DOHH2 (cell line): ENCODE measurements around the gene PDE4DIP.
"Not testable (repeated sequence)": the region's sequence is repeated elsewhere in the genome, so short reads cannot be mapped to it uniquely, and the experiment has no call there.

Source experiments
- H3F3A ChIP-seq: fragments of 200-600 bp; sonication (generic), shearing (Covaris generic); 2 replicates; pipeline ENCODE4 v1.6.0; 2016; ENCODE audit warnings: antibody characterized with exemption, mild to moderate bottlenecking; ENCODE audit not compliant: control insufficient read depth, insufficient read depth
- H3K27ac ChIP-seq: fragments of 200-600 bp; sonication (generic); 2 replicates; pipeline ENCODE4 v1.5.1; 2014; ENCODE audit warnings: low read depth, mild to moderate bottlenecking, low read length, moderate library complexity
- H3K27me3 ChIP-seq: fragments of 200-600 bp; sonication (generic); 2 replicates; pipeline ENCODE4 v1.6.1; 2014; ENCODE audit warnings: mild to moderate bottlenecking, low read length, mixed read lengths; ENCODE audit not compliant: control insufficient read depth
- H3K36me3 ChIP-seq: fragments of 200-600 bp; sonication (generic); 2 replicates; pipeline ENCODE4 v1.6.1; 2014; ENCODE audit warnings: mild to moderate bottlenecking, low read length, moderate library complexity, mixed read lengths; ENCODE audit not compliant: control insufficient read depth
- H3K4me1 ChIP-seq: fragments of 200-600 bp; sonication (generic); 2 replicates; pipeline ENCODE4 v1.6.1; 2014; ENCODE audit warnings: mild to moderate bottlenecking, low read length, mixed read lengths; ENCODE audit not compliant: control insufficient read depth
- H3K4me2 ChIP-seq: fragments of 200-600 bp; sonication (generic); 2 replicates; pipeline ENCODE4 v1.6.0; 2014; ENCODE audit warnings: mild to moderate bottlenecking, low read length, moderate library complexity
- H3K4me3 ChIP-seq: fragments of 200-600 bp; sonication (generic); 2 replicates; pipeline ENCODE4 v1.5.1; 2014; ENCODE audit warnings: mild to moderate bottlenecking, low read length, mixed read lengths
- H3K79me2 ChIP-seq: fragments of 200-600 bp; sonication (generic); 2 replicates; pipeline ENCODE4 v1.6.1; 2014; ENCODE audit warnings: mild to moderate bottlenecking, low read length, mixed read lengths; ENCODE audit not compliant: control insufficient read depth
- H3K9me2 ChIP-seq: fragments of 200-600 bp; sonication (generic); replicated peaks from 2 replicates; pipeline ENCODE4 v1.6.1; 2014; ENCODE audit warnings: mild to moderate bottlenecking, low read length, mixed read lengths; ENCODE audit not compliant: control insufficient read depth
- H3K9me3 ChIP-seq: fragments of 200-600 bp; sonication (generic); 2 replicates; pipeline ENCODE4 v1.6.1; 2014; ENCODE audit warnings: antibody characterized with exemption, low read length, mixed read lengths; ENCODE audit not compliant: control insufficient read depth, insufficient read depth
- H4K20me1 ChIP-seq: fragments of 200-600 bp; sonication (generic); 2 replicates; pipeline ENCODE4 v1.6.0; 2014; ENCODE audit warnings: low read depth, mild to moderate bottlenecking, antibody characterized with exemption, low read length, moderate library complexity; ENCODE audit not compliant: control insufficient read depth, insufficient read depth

Gene PDE4DIP

DNA sequence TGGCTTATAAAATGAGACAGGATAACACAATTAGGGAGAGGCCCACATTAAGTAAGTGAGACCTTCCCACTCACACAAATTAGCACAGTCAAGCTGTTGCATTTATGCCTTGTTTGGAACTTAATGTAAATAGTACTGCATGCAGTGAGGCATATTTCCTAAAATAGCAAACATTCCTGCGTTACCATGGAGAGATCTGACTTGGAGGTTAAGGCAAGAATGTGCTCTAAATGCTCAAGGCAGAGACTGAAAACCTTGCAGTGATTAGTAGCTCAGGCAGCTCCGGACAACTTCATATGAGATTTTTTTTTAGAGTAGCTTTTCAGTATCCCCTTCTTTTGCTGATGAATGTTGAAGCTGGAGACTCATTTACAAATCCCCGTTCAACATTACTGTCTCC is 98.7 kb downstream of the PDE4DIP start:
- not testable (repeated sequence) for H3K79me2 ChIP-seq, H3K36me3 ChIP-seq, H3K4me2 ChIP-seq, H3K4me1 ChIP-seq, H4K20me1 ChIP-seq, H3K27ac ChIP-seq, H3K9me2 ChIP-seq, H3F3A ChIP-seq, H3K9me3 ChIP-seq, H3K27me3 ChIP-seq, H3K4me3 ChIP-seq

GRCh38 chr1:148945130-148945529 is 100.9 kb downstream of the PDE4DIP start:
- not testable (repeated sequence) for H3K27ac ChIP-seq, H3K36me3 ChIP-seq, H3K27me3 ChIP-seq, H3F3A ChIP-seq, H3K9me2 ChIP-seq, H3K9me3 ChIP-seq, H3K4me2 ChIP-seq, H3K79me2 ChIP-seq, H4K20me1 ChIP-seq, H3K4me3 ChIP-seq
- H3K4me1 ChIP-seq = peaks cover 13% of the 10 kb centered on the region

- H3K79me2 ChIP-seq, H3K9me3 ChIP-seq, H3F3A ChIP-seq, H3K36me3 ChIP-seq, H3K9me2 ChIP-seq, H4K20me1 ChIP-seq, H3K4me3 ChIP-seq, H3K27me3 ChIP-seq: not testable (repeated sequence)
- peaks cover 21% of the 10 kb centered on the region for H3K4me1 ChIP-seq
- peak overlapping the region; percentile 41 for H3K27ac ChIP-seq
- H3K4me2 ChIP-seq = peak overlapping the region; percentile 36; the same call in 1 of the 2 replicates
Measured at GRCh38 chr1:148948768-148949167, 104.5 kb downstream of the PDE4DIP start.

DNA sequence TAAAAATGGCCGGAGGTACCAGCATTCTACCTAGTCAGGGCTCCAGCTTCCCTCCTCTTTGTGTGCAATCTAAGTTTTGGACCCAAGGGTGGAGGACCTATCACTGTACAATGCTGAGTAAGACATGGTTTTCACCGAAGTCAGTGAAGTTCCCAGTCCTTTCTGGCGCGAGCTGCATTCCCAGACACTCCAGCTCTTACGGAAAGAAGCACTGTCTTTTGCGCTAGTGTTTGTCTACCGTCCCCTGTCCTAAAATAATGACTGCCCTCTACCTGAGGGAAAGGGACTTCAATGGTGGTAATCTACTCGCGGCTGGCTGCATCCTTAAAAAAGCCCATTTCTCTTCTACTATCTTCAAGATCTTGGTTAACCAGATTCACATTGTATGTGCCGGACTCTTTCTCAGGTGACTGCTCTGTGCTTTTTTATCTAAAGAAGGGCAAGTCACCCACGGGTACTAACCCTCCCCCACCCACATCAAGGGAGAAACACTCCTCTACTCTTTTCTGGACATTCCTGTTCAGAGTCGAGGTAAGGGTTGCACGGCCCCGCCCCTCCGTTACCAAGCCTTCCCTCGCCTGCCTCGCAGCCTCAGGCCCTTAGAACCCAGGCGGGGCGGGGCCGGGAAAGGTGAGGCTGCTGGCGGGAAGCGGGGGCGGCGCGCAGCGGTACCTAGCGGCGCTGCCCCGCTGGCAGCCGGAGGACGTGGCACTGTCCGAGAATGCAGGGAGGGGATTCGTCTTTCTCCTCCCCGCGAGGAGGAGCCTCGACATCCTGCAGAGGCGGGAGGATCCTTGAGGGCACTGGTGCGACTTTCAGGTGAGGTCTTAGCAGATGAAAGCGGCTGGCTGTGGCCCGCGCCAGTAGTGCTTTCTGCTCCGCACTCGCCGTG is 107.4 kb downstream of the PDE4DIP start:
- H4K20me1 ChIP-seq, H3K79me2 ChIP-seq, H3F3A ChIP-seq, H3K27me3 ChIP-seq, H3K9me3 ChIP-seq, H3K9me2 ChIP-seq, H3K36me3 ChIP-seq: not testable (repeated sequence)
- Histone ChIP-seq H3K27ac (peak overlapping the region; percentile 47), H3K4me3 (peak overlapping the region; percentile 69), H3K4me2 (peak overlapping the region; percentile 64), H3K4me1 (peaks cover 24% of the 10 kb centered on the region)

DNA sequence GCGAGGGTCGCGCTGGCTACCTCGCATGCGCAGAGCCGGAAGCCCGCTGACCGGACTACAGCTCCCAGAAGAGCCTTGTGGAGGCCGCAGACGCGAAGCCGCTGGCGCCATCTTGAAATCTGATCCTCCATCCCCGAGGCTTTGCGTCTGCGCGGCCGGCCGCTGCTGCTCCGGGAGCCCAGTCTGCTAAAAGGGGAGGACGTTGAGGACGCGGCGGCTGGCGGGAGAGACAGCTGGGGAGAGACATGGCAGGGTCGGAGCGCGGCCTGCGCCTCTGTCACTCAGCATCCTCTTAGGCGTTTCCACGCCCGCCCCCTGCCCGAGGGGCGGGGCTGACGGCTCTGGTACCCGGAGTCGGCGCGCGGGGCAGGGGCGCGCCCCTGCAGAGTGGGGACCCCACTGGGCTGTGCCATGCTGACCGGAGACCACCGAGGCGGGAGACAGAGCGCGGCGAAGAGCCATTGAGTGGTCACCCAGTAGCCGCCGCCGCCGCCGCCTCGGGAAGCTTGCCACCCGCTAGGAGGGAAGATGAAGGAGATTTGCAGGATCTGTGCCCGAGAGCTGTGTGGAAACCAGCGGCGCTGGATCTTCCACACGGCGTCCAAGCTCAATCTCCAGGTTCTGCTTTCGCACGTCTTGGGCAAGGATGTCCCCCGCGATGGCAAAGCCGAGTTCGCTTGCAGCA is 108.2 kb downstream of the PDE4DIP start:
- Histone ChIP-seq H3K4me1 (peaks cover 24% of the 10 kb centered on the region), H3K4me3 (peak overlapping the region; percentile 73), H3K27ac (peak overlapping the region; percentile 47), H3K4me2 (peak overlapping the region; percentile 84)
- H3K36me3 ChIP-seq, H3K27me3 ChIP-seq, H3K9me3 ChIP-seq, H3K9me2 ChIP-seq, H3F3A ChIP-seq, H3K79me2 ChIP-seq, H4K20me1 ChIP-seq: not testable (repeated sequence)

DNA sequence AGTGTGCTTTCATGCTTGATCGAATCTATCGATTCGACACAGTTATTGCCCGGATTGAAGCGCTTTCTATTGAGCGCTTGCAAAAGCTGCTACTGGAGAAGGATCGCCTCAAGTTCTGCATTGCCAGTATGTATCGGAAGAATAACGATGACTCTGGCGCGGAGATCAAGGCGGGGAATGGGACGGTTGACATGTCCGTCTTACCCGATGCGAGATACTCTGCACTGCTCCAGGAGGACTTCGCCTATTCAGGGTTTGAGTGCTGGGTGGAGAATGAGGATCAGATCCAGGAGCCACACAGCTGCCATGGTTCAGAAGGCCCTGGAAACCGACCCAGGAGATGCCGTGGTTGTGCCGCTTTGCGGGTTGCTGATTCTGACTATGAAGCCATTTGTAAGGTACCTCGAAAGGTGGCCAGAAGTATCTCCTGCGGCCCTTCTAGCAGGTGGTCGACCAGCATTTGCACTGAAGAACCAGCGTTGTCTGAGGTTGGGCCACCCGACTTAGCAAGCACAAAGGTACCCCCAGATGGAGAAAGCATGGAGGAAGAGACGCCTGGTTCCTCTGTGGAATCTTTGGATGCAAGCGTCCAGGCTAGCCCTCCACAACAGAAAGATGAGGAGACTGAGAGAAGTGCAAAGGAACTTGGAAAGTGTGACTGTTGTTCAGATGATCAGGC is 108.8 kb downstream of the PDE4DIP start:
- H3K4me3 ChIP-seq = peak overlapping the region; percentile 73
- H3K27ac ChIP-seq, H3K79me2 ChIP-seq, H3K36me3 ChIP-seq, H3K9me2 ChIP-seq, H3K27me3 ChIP-seq, H3K9me3 ChIP-seq, H4K20me1 ChIP-seq, H3F3A ChIP-seq: not testable (repeated sequence)
- H3K4me1 ChIP-seq = peaks cover 21% of the 10 kb centered on the region
- H3K4me2 ChIP-seq = peak overlapping the region; percentile 84

GRCh38 chr1:148953730-148954129 is 109.5 kb downstream of the PDE4DIP start:
- not testable (repeated sequence) for H3K27me3 ChIP-seq, H3K9me3 ChIP-seq, H3F3A ChIP-seq, H3K27ac ChIP-seq, H3K9me2 ChIP-seq, H3K79me2 ChIP-seq, H3K36me3 ChIP-seq, H4K20me1 ChIP-seq
- Histone ChIP-seq H3K4me3 (peak overlapping the region; percentile 73), H3K4me2 (peak overlapping the region; percentile 84), H3K4me1 (peaks cover 17% of the 10 kb centered on the region)

GRCh38 chr1:148958343-148958742 is 114.1 kb downstream of the PDE4DIP start:
- not testable (repeated sequence) for H3K4me2 ChIP-seq, H3K9me3 ChIP-seq, H3K36me3 ChIP-seq, H3K4me1 ChIP-seq, H3K27ac ChIP-seq, H4K20me1 ChIP-seq, H3K4me3 ChIP-seq, H3K79me2 ChIP-seq, H3K27me3 ChIP-seq, H3K9me2 ChIP-seq, H3F3A ChIP-seq
